Measurements from ENCODE around the gene CNTROB. TPM values are rescaled to one million over a fixed set of nuclear protein-coding genes. Genes with fewer than 3 reads are reported as not detected.
A peak's percentile ranks its signal among the peaks of the same experiment; 100 is the strongest.

CNTROB gene
- total and polyA plus RNA-seq, 10 of the 15 experiments (the other 5 are each of a cell fraction or from before 2014, with no cell fraction given), result 2.0 to 36.2 (median 28.2) TPM

DNA sequence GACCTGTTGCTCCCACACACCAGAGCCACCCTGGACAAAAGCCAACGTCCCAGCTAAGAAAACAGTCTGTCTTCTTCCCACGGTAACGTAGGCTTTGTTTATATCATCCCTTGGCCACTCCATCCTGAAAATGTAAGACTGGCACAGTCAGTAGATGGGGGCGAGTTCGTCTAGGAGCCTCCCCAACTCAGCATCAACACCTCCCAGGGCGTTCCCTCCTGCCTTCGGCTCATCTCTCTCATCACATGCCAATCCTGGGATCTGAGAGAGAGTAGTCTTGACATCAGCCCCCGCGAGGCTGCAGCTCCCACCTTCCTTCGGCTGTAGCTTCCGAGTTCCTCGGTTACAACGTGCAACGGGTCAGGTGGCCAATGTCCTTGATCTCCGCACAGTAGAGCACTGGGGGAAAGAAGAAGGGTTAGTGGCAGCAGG lies 16.8 kb upstream of the CNTROB start:
- ChIA-PET POLR2A (interaction anchor here (0.5 to 4.0 kb wide), 10 partner anchors 11 to 329 kb away, joined by 3 to 27 read pairs (median 4); partner anchors contain the start of genes CNTROB, KCNAB3, NAA38 and TRAPPC1), SMC1A (ENCODE audit: uncharacterized antibody, unreplicated experiment) (interaction anchor here (0.9 to 3.5 kb wide), 5 partner anchors 14 to 141 kb away, joined by 4 to 21 read pairs (median 11); partner anchors contain the start of genes CNTROB and KCNAB3), RAD21 (ENCODE audit: unreplicated experiment) (interaction anchor here (0.7 to 6.4 kb wide), 11 partner anchors 15 to 159 kb away, joined by 3 to 75 read pairs (median 4); partner anchors contain the start of genes CNTROB, KCNAB3, KDM6B and TRAPPC1), CTCF (interaction anchor here (0.6 to 8.2 kb wide), 15 partner anchors 18 to 172 kb away, joined by 3 to 48 read pairs (median 4); partner anchors contain the start of genes CNTROB and TRAPPC1)
- Histone ChIP-seq H3K36me3 (ENCODE audit: control insufficient read depth in 2 of 2, insufficient read depth in 2 of 2, low read length in 1 of 2) (peaks cover 8 to 9% of the 10 kb centered on the region in 2 experiments), H3K27ac (ENCODE audit: control insufficient read depth, insufficient read depth) (peak overlapping the region; percentile 34; the same call in 1 of the 2 replicates), H3K79me2 (ENCODE audit: control insufficient read depth, insufficient read depth, low read length) (no peaks in the 10 kb centered on the region), H3K4me3 (peak overlapping the region; percentile 76), H3K4me2 (ENCODE audit: control insufficient read depth, insufficient read depth) (peak overlapping the region; percentile 88), H3K9ac (ENCODE audit: control insufficient read depth, insufficient read depth, low read length) (peak overlapping the region; percentile 55; the same call in 1 of the 2 replicates), H4K20me1 (ENCODE audit: control insufficient read depth, insufficient read depth) (no peaks in the 10 kb centered on the region), H2AFZ (ENCODE audit: control insufficient read depth, low read depth, low read length) (peak overlapping the region; percentile 91), H3K9me3 (replicated peaks; ENCODE audit: control insufficient read depth, insufficient read depth, low read length) (no peaks in the 10 kb centered on the region), H3K27me3 (replicated peaks in 1 of 2; ENCODE audit: control insufficient read depth in 2 of 2, insufficient read depth in 2 of 2, low read length in 1 of 2) (no peaks in the 10 kb centered on the region), H3K4me1 (ENCODE audit: control insufficient read depth, insufficient read depth, low read length) (peaks cover 10% of the 10 kb centered on the region)
- DNase-seq (ENCODE audit: low read depth, low spot score), result no peak
- BruUV-seq (replicated peaks), result no TSS peak
- WGBS (ENCODE audit: insufficient coverage, insufficient replicate concordance, low lambda C conversion rate, missing lambda C conversion rate), result 0% methylated on average over 15 of the region's 15 CpGs
- in situ Hi-C loops (cut with MboI), result no loop called here
- TF ChIP-seq ATF3 (IDR thresholded peaks at IDR 0.05; ENCODE audit: borderline replicate concordance, extremely low read depth, low read depth, low read length), result no peak
- TF ChIP-seq NBN (IDR thresholded peaks at IDR 0.05), result 0 out of 2 replicates have a peak, but pooled peaks have one; percentile 11
- TF ChIP-seq EED (IDR thresholded peaks at IDR 0.05; ENCODE audit: low read depth), result peak; percentile 7; the same call in 1 of the 2 replicates
- TF ChIP-seq HDGF (IDR thresholded peaks at IDR 0.05), result 0 out of 2 replicates have a peak, but pooled peaks have one; percentile 37
- intact Hi-C loops (cut with micrococcal nuclease; ENCODE audit: unreplicated experiment), result no loop called here
- peak; percentile 67 for ATAC-seq
- FAIRE-seq, result no peak
